GM19438 (cell line): ENCODE results near the gene BHMT2.

Experiments
- ATAC-seq: cut with Tn5 transposase; IDR thresholded peaks from one replicate; pipeline ENCODE4 v1.9.1; 2021; ENCODE audit warnings: low read depth; ENCODE audit not compliant: unreplicated experiment

BHMT2 gene, protein sequence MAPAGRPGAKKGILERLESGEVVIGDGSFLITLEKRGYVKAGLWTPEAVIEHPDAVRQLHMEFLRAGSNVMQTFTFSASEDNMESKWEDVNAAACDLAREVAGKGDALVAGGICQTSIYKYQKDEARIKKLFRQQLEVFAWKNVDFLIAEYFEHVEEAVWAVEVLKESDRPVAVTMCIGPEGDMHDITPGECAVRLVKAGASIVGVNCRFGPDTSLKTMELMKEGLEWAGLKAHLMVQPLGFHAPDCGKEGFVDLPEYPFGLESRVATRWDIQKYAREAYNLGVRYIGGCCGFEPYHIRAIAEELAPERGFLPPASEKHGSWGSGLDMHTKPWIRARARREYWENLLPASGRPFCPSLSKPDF

DNA sequence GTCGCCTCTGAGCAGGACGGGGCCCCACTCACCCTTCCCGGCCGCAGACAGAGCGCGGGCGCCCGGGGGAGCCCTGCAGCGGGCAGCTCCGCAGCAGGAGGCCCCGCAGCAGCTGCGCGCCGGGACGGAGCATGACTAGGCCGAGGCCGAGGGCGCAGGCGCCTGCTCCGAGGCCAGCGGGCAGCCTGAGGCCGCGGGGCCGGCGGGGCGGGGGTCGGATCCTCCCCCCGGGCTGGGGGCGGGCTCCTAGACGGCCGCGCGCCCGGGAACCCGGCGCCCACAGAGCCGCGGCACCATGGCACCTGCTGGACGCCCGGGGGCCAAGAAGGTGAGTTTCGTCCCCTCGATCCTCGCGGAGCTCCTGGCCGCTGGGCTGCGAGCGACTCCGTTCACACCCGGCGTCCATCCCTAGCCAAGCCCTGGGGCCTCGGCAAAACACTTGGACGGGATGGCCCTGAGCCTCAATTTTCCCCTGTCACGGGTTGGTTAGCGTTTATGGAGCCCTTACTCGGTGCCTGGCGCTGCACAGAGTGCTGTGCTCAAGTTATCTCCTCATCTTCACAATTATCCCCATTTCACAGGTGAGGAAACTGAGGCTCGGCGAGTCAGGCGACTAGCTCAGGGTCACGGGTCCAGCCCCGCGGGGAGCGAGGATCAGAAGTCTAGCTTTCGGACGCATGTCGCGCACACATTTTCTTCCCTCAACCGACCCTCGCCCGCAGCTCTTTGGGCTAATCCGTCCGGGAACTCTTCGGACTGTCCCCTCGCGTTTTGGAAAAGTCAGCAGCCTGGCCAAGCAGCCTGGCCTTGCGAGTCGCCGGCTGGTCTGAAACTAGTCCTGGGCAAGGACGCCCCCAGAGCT, at the start of gene BHMT2, which contains the start of gene DMGDH:
Gene BHMT2 (plus strand): TSS at position 280 of the 862 bp plus-strand sequence. CDS start 16 bp downstream, at position 296.
Gene DMGDH (minus strand): TSS at position 187 of the 862 bp plus-strand sequence. CDS start 54 bp downstream, at position 133.
- no peak for ATAC-seq

DNA sequence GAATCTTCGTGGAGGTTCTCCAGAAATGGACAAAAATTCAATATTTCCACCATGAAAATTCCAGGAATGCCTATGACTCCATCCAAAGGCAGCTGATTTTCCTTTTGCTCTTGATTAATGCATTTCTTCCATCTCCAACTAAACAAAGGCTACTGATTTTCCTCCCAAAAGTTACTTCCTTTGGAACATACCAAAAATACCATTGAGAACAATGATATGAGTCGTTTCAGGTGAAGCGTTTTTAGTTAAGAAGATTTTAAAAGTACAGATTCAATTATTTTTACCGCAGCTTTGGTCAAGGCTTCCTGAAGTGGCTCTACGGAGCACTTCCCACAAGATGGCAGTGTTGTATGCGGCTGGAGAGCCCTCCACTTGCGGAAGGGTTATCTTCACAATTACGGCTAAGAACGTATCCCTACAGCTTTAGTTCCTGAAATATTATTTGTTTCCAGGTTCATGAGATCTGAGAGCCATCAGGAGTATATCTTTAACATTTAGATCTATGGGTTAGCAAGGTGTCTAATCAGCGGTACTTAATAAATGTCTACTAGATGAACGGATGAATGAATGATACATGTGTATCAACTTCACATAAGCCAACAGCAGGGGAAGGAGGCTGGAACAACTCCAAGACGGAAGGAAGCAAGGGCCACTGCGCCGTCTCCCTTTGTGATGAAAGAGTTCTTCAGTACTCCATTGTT, 48.6 kb upstream of the BHMT2 start:
- ATAC-seq = no peak

- no peak for ATAC-seq
These were observed 47.8 kb upstream of the BHMT2 start for GRCh38 chr5:79021753-79022152.

- no peak for ATAC-seq
These were observed 46.8 kb upstream of the BHMT2 start for GRCh38 chr5:79022771-79023170.

- no peak for ATAC-seq
These were observed 46.2 kb upstream of the BHMT2 start for GRCh38 chr5:79023348-79023747.

GRCh38 chr5:79023947-79024346, 45.6 kb upstream of the BHMT2 start:
- ATAC-seq = no peak

DNA sequence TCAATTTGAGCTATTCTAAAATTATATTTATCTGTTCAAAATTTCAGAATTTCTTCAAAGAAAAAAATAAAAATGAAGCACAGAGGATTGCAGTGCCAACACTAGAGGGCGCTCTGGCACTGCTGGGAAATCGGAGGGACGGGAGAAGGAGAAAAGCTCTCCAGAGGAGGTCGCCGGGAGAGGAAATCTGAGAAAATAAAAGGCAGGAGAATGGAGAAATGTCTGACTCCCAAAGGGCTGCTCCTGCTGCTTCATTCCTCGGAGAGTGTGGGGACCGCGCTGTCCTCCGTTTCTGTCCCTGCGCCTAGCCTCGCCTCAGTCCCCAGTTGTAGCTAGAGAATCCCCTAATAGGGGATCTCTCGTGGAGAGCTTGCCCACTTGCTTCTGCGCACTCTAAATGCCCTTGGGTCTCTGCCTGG, 44.5 kb upstream of the BHMT2 start:
- ATAC-seq = no peak

GRCh38 chr5:79030663-79031484, 38.7 kb upstream of the BHMT2 start:
- no peak for ATAC-seq

- no peak for ATAC-seq
These were observed 38.1 kb upstream of the BHMT2 start for GRCh38 chr5:79031485-79031867.

DNA sequence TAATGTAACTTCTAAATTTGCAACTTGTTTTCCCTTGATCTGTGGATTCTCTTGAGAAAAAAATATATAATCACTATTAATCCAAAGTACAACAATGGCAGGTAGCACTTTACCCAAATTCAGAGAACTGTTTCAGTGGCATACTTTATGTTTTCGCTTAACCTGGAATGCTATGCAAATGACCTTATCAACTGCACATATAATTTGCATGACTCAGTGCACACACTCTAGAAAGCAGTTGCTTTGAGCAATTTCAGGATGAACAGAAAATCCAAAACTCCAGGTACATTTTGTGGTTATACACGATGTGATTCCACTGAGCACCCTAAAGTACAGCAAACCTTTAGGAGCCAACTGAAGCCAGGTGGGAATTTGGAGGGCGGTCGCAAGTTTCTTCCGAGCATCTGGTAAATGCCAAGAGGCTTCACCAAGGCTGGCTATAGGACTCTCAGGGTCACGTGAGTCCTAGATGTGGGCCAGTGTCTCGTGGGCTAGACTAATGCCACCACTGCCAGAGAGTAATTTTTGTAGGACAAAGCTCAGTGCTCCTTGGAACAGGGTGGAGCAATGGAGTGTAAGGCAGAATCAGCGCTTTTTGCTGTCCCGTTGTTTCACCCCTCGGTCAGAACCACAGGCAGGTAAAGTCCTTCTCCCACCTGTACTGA, 37.4 kb upstream of the BHMT2 start:
- ATAC-seq = no peak

DNA sequence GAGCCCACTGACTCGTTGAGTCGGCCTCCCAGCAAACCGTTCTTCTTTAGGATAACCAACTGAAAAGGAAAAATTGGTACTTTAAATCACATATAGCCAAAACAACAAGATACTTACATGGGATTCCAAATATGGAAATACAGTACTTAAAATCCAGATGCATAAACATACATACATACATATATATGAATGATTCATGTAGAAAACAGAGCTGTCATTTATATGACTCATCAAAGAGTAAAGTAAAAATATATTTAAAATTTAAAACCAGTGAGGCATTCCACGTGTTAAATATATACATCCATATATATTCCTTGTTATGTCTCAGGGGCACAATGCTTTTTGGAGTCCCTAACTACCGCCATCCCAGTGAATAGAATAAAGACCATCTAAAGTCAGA, 36.8 kb upstream of the BHMT2 start:
- no peak for ATAC-seq

DNA sequence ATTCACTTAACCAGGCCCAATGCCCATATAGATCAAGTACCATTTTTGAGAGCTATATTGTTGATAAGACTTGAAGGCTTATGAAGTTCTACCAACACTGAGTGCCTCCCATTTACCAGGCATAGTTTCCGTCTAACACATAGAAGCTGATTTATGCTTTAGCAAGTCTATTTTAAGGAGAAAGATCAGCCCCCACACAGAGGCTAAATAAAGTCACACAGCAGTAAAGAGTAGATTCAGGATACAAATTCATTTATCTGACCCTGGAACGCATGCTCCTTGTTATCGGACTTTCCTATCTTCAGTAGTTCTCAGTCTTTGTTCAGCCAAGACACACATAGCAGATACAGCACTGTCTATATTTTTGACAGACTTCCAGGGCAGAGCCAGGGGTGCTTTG, 34.3 kb upstream of the BHMT2 start:
- no peak for ATAC-seq

GRCh38 chr5:79036769-79037168, 32.8 kb upstream of the BHMT2 start:
- no peak for ATAC-seq

GRCh38 chr5:79042188-79042587, 27.4 kb upstream of the BHMT2 start:
- ATAC-seq = no peak

DNA sequence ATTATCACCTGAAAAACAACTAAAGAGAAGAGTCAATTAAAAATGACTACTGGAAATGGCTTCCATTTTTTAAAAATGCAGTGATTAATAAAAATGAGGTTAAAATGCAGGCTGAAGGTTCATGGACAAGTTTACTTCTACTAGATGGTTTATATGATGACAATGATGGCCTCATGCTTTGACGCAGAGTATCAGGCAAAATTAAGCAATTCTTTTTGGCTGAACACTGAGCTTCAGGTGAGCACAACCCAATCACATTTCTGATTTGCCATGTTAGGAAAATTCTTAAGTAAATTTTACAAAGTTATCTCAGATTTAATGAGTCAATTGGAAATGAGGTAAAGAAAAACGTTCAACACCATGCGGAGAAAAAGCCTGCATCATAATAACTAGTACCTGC, 22.4 kb upstream of the BHMT2 start:
- ATAC-seq = no peak

- no peak for ATAC-seq
These were observed 21.1 kb upstream of the BHMT2 start for GRCh38 chr5:79048437-79048836.

DNA sequence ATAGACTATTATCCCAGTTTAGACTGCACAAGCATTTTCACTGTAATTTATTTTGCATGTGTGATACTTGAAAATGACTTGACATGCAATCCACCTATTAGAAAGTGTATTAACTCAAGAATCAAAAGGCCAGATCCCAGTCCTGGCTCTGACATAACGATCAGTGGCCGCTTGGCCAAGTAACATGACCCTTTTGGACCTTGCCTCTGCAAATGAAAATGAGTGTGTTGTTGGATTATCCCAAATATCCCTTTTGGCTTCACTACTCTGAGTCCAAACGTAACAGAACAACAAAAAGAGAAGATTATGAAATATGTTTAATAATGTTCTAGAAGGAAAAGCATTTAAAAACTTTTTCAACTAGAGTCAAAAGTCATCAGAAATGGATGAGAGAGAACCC, 19.1 kb upstream of the BHMT2 start:
- no peak for ATAC-seq

GRCh38 chr5:79053321-79053720, 16.2 kb upstream of the BHMT2 start:
- no peak for ATAC-seq

GRCh38 chr5:79055017-79055416, 14.6 kb upstream of the BHMT2 start:
- ATAC-seq = no peak

DNA sequence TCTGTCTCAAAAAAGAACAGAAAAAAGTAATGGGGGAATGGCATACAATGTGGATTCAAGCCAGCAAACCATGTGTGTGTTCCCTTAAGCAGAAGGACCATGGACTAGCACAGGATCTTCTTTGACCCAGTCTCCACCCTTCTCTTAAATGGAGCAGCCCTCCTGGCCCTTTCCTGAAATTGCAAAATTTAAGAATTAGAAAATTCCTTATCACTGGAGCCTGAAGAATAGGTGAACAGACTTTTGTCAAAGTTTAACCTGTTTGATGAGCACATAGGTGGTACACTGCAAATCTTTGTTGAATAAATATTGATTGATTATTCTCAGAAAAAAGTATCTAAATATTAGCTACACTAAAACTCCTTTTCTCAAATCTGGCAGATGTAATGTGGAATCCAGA, 12.7 kb upstream of the BHMT2 start:
- no peak for ATAC-seq
